IMR-90 (cell line): ENCODE measurements around the gene KIR3DL3. TPM values are rescaled to one million over a fixed set of nuclear protein-coding genes. Genes with fewer than 3 reads are reported as not detected.

Source experiments
- ATAC-seq: fragments of 200-7000 bp; cut with Tn5 transposase; 2 replicates; pipeline ENCODE4 v1.9.1; 2020; ENCODE audit warnings: low read depth, mild to moderate bottlenecking, moderate library complexity
- Bru-seq: library from RNA; stranded (reverse); fragments of 400-500 nt; gene quantifications from one replicate; lab custom pipeline; 2021; lab: Mats Ljungman, UMichigan
- BruChase-seq, 2 experiments: library from RNA; stranded (reverse); fragments of 400-500 nt; gene quantifications; one replicate each; lab custom pipeline; 2021; lab: Mats Ljungman, UMichigan
- BruUV-seq: library from RNA; stranded (reverse); fragments of 400-500 nt; replicated peaks from 2 replicates; lab custom pipeline; 2021; lab: Mats Ljungman, UMichigan
- CTCF ChIA-PET: fragments of 300-600 bp; formaldehyde crosslinking; extraction: SDS; loops from one replicate; lab custom pipeline; 2021; ENCODE audit warnings: antibody characterized with exemption; lab: Yijun Ruan, JAX
- POLR2A ChIA-PET: fragments of 300-600 bp; sonication (Branson Sonifier 250); formaldehyde crosslinking; loops from one replicate; lab custom pipeline; 2022; ENCODE audit warnings: antibody characterized with exemption; ENCODE audit not compliant: unreplicated experiment; lab: Charles Lee
- DNase-seq: peaks from one replicate; pipeline ENCODE4 v3.0.0; 2013
- H2AFZ ChIP-seq: replicated peaks from 2 replicates; pipeline ENCODE3; 2013; ENCODE audit warnings: low read length, mild to moderate bottlenecking; ENCODE audit not compliant: poor library complexity
- H2AK5ac ChIP-seq: 2 replicates; pipeline ENCODE4 v1.6.1; 2013; ENCODE audit warnings: low read depth, low read length, inconsistent platforms
- H2AK9ac ChIP-seq: replicated peaks from 2 replicates; pipeline ENCODE3; 2013; ENCODE audit warnings: mild to moderate bottlenecking, low read depth, low read length, moderate library complexity; ENCODE audit not compliant: poor library complexity
- H2BK120ac ChIP-seq: 2 replicates; pipeline ENCODE4 v1.6.1; 2013; ENCODE audit warnings: low read depth, low read length, inconsistent platforms
- H2BK15ac ChIP-seq: 3 replicates; pipeline ENCODE4 v1.6.1; 2013; ENCODE audit warnings: low read depth, low read length, inconsistent platforms
- H2BK20ac ChIP-seq: 2 replicates; pipeline ENCODE4 v1.6.1; 2013; ENCODE audit warnings: low read depth, mild to moderate bottlenecking, inconsistent platforms, low read length, moderate library complexity
- H2BK5ac ChIP-seq: 2 replicates; pipeline ENCODE4 v1.6.1; 2013; ENCODE audit warnings: mild to moderate bottlenecking, low read depth, low read length, inconsistent platforms; ENCODE audit not compliant: poor library complexity, severe bottlenecking
- H3K14ac ChIP-seq: replicated peaks from 2 replicates; pipeline ENCODE4 v1.6.1; 2013; ENCODE audit warnings: low read depth, low read length, inconsistent platforms
- H3K18ac ChIP-seq: 2 replicates; pipeline ENCODE4 v1.6.1; 2013; ENCODE audit warnings: low read depth, low read length, control low read depth
- H3K23ac ChIP-seq: 2 replicates; pipeline ENCODE4 v1.6.1; 2013; ENCODE audit warnings: low read depth, low read length, inconsistent platforms
- H3K27ac ChIP-seq: 2 replicates; pipeline ENCODE4 v1.5.1; 2013; ENCODE audit warnings: mild to moderate bottlenecking, control low read depth, low read length; ENCODE audit not compliant: insufficient read depth
- H3K27me3 ChIP-seq: 2 replicates; pipeline ENCODE4 v1.6.1; 2013; ENCODE audit warnings: low read length; ENCODE audit not compliant: control insufficient read depth, insufficient read depth
- H3K36me3 ChIP-seq: 2 replicates; pipeline ENCODE4 v1.6.1; 2013; ENCODE audit warnings: low read length, mixed read lengths; ENCODE audit not compliant: control insufficient read depth, insufficient read depth
- H3K4ac ChIP-seq: 2 replicates; pipeline ENCODE4 v1.6.1; 2013; ENCODE audit warnings: low read depth, low read length, inconsistent platforms
- H3K4me1 ChIP-seq: 2 replicates; pipeline ENCODE4 v1.6.1; 2013; ENCODE audit warnings: low read length, mixed read lengths; ENCODE audit not compliant: control insufficient read depth, insufficient read depth
- H3K4me2 ChIP-seq: 2 replicates; pipeline ENCODE4 v1.6.1; 2013; ENCODE audit warnings: low read depth, mild to moderate bottlenecking, control low read depth, low read length, moderate library complexity
- H3K4me3 ChIP-seq: 2 replicates; pipeline ENCODE4 v1.5.1; 2013; ENCODE audit warnings: low read depth, mild to moderate bottlenecking, control low read depth, low read length, moderate library complexity; ENCODE audit not compliant: insufficient read depth
- H3K56ac ChIP-seq: 2 replicates; pipeline ENCODE4 v1.6.1; 2013; ENCODE audit warnings: low read length, inconsistent platforms; ENCODE audit not compliant: insufficient read depth; ENCODE audit errors: extremely low read depth
- H3K79me1 ChIP-seq, 2 experiments: 2 replicates each; pipeline ENCODE4 v1.6.1; 2013; ENCODE audit warnings: low read length in 2 of 2, inconsistent platforms in 1 of 2, low read depth in 1 of 2
- H3K9ac ChIP-seq: 2 replicates; pipeline ENCODE4 v1.6.1; 2013; ENCODE audit warnings: low read depth, low read length, control low read depth
- H3K9me1 ChIP-seq: 2 replicates; pipeline ENCODE4 v1.6.1; 2013; ENCODE audit warnings: low read length, inconsistent platforms; ENCODE audit not compliant: insufficient read depth
- H3K9me3 ChIP-seq: 2 replicates; pipeline ENCODE4 v1.6.1; 2013; ENCODE audit warnings: low read length; ENCODE audit not compliant: control insufficient read depth, insufficient read depth
- H4K20me1 ChIP-seq: 2 replicates; pipeline ENCODE4 v1.6.1; 2013; ENCODE audit warnings: low read length, inconsistent platforms; ENCODE audit not compliant: insufficient read depth
- H4K5ac ChIP-seq: 2 replicates; pipeline ENCODE4 v1.6.1; 2013; ENCODE audit warnings: mild to moderate bottlenecking, low read depth, low read length, control low read depth
- H4K8ac ChIP-seq, 2 experiments: 2 replicates each; pipeline ENCODE4 v1.6.1; 2013; ENCODE audit warnings: low read depth in 2 of 2, low read length in 2 of 2, control low read depth in 1 of 2, inconsistent platforms in 1 of 2
- H4K91ac ChIP-seq: 2 replicates; pipeline ENCODE4 v1.6.1; 2013; ENCODE audit warnings: low read depth, low read length, inconsistent platforms; ENCODE audit not compliant: insufficient read depth
- BHLHE40 ChIP-seq: fragments of 150-350 bp; IDR thresholded peaks from 2 replicates; pipeline ENCODE4 v1.6.1; 2016; ENCODE audit warnings: mild to moderate bottlenecking, low read depth, low read length
- CEBPB ChIP-seq: IDR thresholded peaks from 2 replicates; pipeline ENCODE4 v1.6.1; 2012; ENCODE audit warnings: low read depth, low read length, improper control_type of control experiment
- CHD1 ChIP-seq: IDR thresholded peaks from 2 replicates; pipeline ENCODE4 v1.6.1; 2012; ENCODE audit warnings: low read depth, low read length, improper control_type of control experiment
- CTCF ChIP-seq: conservative IDR thresholded peaks from 2 replicates; pipeline ENCODE4 v1.5.1; 2012; ENCODE audit warnings: mild to moderate bottlenecking, low read depth, low read length, improper control_type of control experiment
- FOS ChIP-seq: fragments of 150-350 bp; IDR thresholded peaks from 2 replicates; pipeline ENCODE4 v1.6.1; 2016; ENCODE audit warnings: low read depth, low read length
- MAFK ChIP-seq: IDR thresholded peaks from 2 replicates; pipeline ENCODE4 v1.6.1; 2012; ENCODE audit warnings: low read depth, low read length, improper control_type of control experiment
- MAZ ChIP-seq: IDR thresholded peaks from 2 replicates; pipeline ENCODE4 v1.6.1; 2012; ENCODE audit warnings: low read depth, mild to moderate bottlenecking, low read length, improper control_type of control experiment, moderate library complexity, borderline replicate concordance
- MXI1 ChIP-seq: IDR thresholded peaks from 2 replicates; pipeline ENCODE4 v1.6.1; 2012; ENCODE audit warnings: low read depth, mild to moderate bottlenecking, low read length, moderate library complexity, borderline replicate concordance
- NFE2L2 ChIP-seq: fragments of 150-350 bp; IDR thresholded peaks from 2 replicates; pipeline ENCODE4 v1.6.1; 2016; ENCODE audit warnings: low read depth, mild to moderate bottlenecking, low read length
- POLR2A ChIP-seq: IDR thresholded peaks from 2 replicates; pipeline ENCODE4 v1.6.1; 2012; ENCODE audit warnings: mild to moderate bottlenecking, low read depth, low read length
- RAD21 ChIP-seq: IDR thresholded peaks from 2 replicates; pipeline ENCODE4 v1.6.1; 2012; ENCODE audit warnings: low read length, improper control_type of control experiment
- RCOR1 ChIP-seq: IDR thresholded peaks from 2 replicates; pipeline ENCODE4 v1.6.1; 2012; ENCODE audit warnings: mild to moderate bottlenecking, low read length, improper control_type of control experiment; ENCODE audit not compliant: insufficient replicate concordance
- RFX5 ChIP-seq: IDR thresholded peaks from 2 replicates; pipeline ENCODE4 v1.8.0; 2012; ENCODE audit warnings: low read depth, mild to moderate bottlenecking, low read length, moderate library complexity
- SMC3 ChIP-seq: fragments of 150-350 bp; IDR thresholded peaks from 2 replicates; pipeline ENCODE4 v1.6.1; 2016; ENCODE audit warnings: low read depth, mild to moderate bottlenecking, antibody characterized with exemption, low read length, moderate library complexity
- WGBS, 2 experiments: methylation state at CpG; one replicate each; pipeline versions ENCODE4 v1.1.5 to v1.1.7; 2013; ENCODE audit warnings: missing lambda C conversion rate in 2 of 2; ENCODE audit not compliant: insufficient read length in 1 of 2; ENCODE audit errors: extremely low coverage in 2 of 2; 5-methylcytosine and 5-hydroxymethylcytosine counted together
- dilution Hi-C: fragments of 300-500 bp; cut with HindIII; formaldehyde crosslinking; loops from one replicate; pipeline ENCODE4 v1.14.3; 2018; ENCODE audit warnings: low sequenced_read_pairs; ENCODE audit not compliant: unreplicated experiment
- in situ Hi-C: fragments of 300-500 bp; cut with MboI; formaldehyde crosslinking; loops from 3 replicates; pipeline ENCODE4 v1.14.3; 2019; ENCODE audit warnings: low sequenced_read_pairs, inconsistent platforms, mixed read lengths
- intact Hi-C: fragments of 100-400 bp; cut with micrococcal nuclease; formaldehyde crosslinking; loops from 2 replicates; pipeline ENCODE4 v1.10.0; 2022
- long read RNA-seq: library from polyadenylated mRNA; unstranded; transcript quantifications from one replicate; pipeline ENCODE4 v2.0.0, GENCODE V29; 2021; ENCODE audit not compliant: unreplicated experiment
- polyA plus RNA-seq, 3 experiments: library from polyadenylated mRNA; depleted of rRNA; stranded (reverse); fragments of >200 nt; gene quantifications; 2 replicates each; pipeline ENCODE4 v1.2.3, GENCODE V29; 2012; ENCODE audit warnings: low replicate concordance in 1 of 3
- total RNA-seq: library from RNA; depleted of rRNA; stranded (reverse); fragments of >200 nt; gene quantifications from 2 replicates; pipeline ENCODE4 v1.2.3, GENCODE V29; 2012; rRNA removed
- TF ChIP-seq, protein P1 (sequence below): fragments of 150-350 bp; IDR thresholded peaks from 2 replicates; pipeline ENCODE4 v1.6.1; 2017; ENCODE audit warnings: mild to moderate bottlenecking, antibody characterized with exemption, low read length, low read depth
- TF ChIP-seq, protein P2 (sequence below): fragments of 150-350 bp; IDR thresholded peaks from 2 replicates; pipeline ENCODE4 v1.6.1; 2016; ENCODE audit warnings: low read depth, mild to moderate bottlenecking, low read length, moderate library complexity, borderline replicate concordance

The KIR3DL3 gene
- total RNA-seq = not detected in 2 replicates
- polyA plus RNA-seq (2012; rRNA removed) = not detected in 2 replicates
- polyA plus RNA-seq (2012; cell fraction: cytosol; rRNA removed) = not detected in 2 replicates
- polyA plus RNA-seq (2012; cell fraction: nucleus; rRNA removed; ENCODE audit: low replicate concordance) = not detected in 2 replicates
- not detected for Bru-seq, nascent RNA
- not detected for BruChase-seq, experiment 1, labeled RNA remaining after a 6-hour chase
- not detected for BruChase-seq, experiment 2, labeled RNA remaining after a 2-hour chase
- long read RNA-seq = 0 reads

DNA sequence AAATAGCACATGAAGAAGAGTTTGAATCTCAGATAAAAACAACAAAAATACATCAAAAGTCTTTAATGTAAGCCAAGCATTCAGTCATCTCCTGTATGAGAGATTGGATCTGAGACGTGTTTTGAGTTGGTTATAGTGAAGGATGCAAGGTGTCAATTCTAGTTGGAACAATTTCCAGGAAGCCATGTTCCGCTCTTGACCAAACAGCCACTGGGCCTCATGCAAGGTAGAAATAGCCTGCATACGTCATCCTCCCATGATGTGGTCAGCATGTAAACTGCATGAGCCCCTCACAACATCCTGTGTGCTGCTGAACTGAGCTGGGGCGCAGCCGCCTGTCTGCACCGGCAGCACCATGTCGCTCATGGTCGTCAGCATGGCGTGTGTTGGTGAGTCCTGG, at the start of gene KIR3DL3:
Gene KIR3DL3 (plus strand): TSS at position 301 of the 400 bp plus-strand sequence. CDS start 55 bp downstream, at position 356.
- Histone ChIP-seq H3K9me3 (peaks cover 31% of the 10 kb centered on the region), H3K27ac (no peak within 1 kb of the TSS), H4K20me1 (no peaks in the 10 kb centered on the region), H2BK20ac (no peak within 1 kb of the TSS), H3K18ac (no peak within 1 kb of the TSS), H3K4ac (no peak within 1 kb of the TSS), H2BK120ac (no peak within 1 kb of the TSS), H3K14ac (no peak within 1 kb of the TSS), H3K9ac (no peak within 1 kb of the TSS), H3K56ac (no peak within 1 kb of the TSS), H3K27me3 (no peaks in the 10 kb centered on the region), H4K8ac (no peak within 1 kb of the TSS), H3K23ac (no peak within 1 kb of the TSS), H3K36me3 (no peaks in the 10 kb centered on the region), H3K4me3 (no peak within 1 kb of the TSS), H3K4me2 (no peak within 1 kb of the TSS), H3K9me1 (no peaks in the 10 kb centered on the region), H4K91ac (no peak within 1 kb of the TSS), H3K4me1 (no peaks in the 10 kb centered on the region), H2BK15ac (no peak within 1 kb of the TSS), H3K79me1 (no peaks in the 10 kb centered on the region), H2AFZ (no peak within 1 kb of the TSS), H2AK5ac (no peak within 1 kb of the TSS), H2BK5ac (no peak within 1 kb of the TSS), H2AK9ac (no peak within 1 kb of the TSS), H4K5ac (no peak within 1 kb of the TSS)
- POLR2A ChIA-PET = no interaction called here
- dilution Hi-C loops (no loop called here), in situ Hi-C loops (no loop called here), intact Hi-C loops (no loop called here)
- DNase-seq (no peak), ATAC-seq (no peak)
- WGBS, 2 experiments = 67% methylated on average over 1 of the region's 9 CpGs; no CpG with 5 or more reads in 1 of the 2 experiments
- CTCF ChIA-PET = no interaction called here
- TF ChIP-seq RFX5 (no peak), FOS (no peak), POLR2A (no peak), MXI1 (no peak), NFE2L2 (no peak), MAZ (no peak), CTCF (no peak), SMC3 (no peak), CEBPB (no peak), MAFK (no peak), CHD1 (no peak), RAD21 (no peak), RCOR1 (no peak), BHLHE40 (no peak)
- TF ChIP-seq, protein P1, sequence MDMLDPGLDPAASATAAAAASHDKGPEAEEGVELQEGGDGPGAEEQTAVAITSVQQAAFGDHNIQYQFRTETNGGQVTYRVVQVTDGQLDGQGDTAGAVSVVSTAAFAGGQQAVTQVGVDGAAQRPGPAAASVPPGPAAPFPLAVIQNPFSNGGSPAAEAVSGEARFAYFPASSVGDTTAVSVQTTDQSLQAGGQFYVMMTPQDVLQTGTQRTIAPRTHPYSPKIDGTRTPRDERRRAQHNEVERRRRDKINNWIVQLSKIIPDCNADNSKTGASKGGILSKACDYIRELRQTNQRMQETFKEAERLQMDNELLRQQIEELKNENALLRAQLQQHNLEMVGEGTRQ = no peak
- TF ChIP-seq, protein P2, sequence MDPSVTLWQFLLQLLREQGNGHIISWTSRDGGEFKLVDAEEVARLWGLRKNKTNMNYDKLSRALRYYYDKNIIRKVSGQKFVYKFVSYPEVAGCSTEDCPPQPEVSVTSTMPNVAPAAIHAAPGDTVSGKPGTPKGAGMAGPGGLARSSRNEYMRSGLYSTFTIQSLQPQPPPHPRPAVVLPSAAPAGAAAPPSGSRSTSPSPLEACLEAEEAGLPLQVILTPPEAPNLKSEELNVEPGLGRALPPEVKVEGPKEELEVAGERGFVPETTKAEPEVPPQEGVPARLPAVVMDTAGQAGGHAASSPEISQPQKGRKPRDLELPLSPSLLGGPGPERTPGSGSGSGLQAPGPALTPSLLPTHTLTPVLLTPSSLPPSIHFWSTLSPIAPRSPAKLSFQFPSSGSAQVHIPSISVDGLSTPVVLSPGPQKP = no peak
- BruUV-seq = no TSS peak
